ENCODE results near the gene RFPL2.
"Not testable (repeated sequence)": the region's sequence is repeated elsewhere in the genome, so short reads cannot be mapped to it uniquely, and the experiment has no call there.

The RFPL2 gene

GRCh38 chr22:32205974-32206773 is 1.3 kb upstream of the RFPL2 start:
- DNase-seq (ENCODE audit: low read depth) = no peak

- DNase-seq (ENCODE audit: low read depth) = no peak
Measured at GRCh38 chr22:32204040-32204855, 625 bp downstream of the RFPL2 start.

- DNase-seq (ENCODE audit: low read depth) = no peak
Measured at GRCh38 chr22:32203181-32204039, 1.5 kb downstream of the RFPL2 start.

- DNase-seq (ENCODE audit: low read depth) = no peak
Measured at GRCh38 chr22:32202539-32203180, 2.2 kb downstream of the RFPL2 start.

GRCh38 chr22:32202161-32202538 is 2.7 kb downstream of the RFPL2 start:
- DNase-seq (ENCODE audit: low read depth) = no peak

GRCh38 chr22:32200752-32201151 is 4.1 kb downstream of the RFPL2 start:
- DNase-seq (ENCODE audit: low read depth) = no peak

GRCh38 chr22:32199961-32200360 is 4.9 kb downstream of the RFPL2 start:
- DNase-seq (ENCODE audit: low read depth) = no peak

- no peak for DNase-seq (ENCODE audit: low read depth)
Measured at GRCh38 chr22:32199341-32199740, 5.5 kb downstream of the RFPL2 start.

- DNase-seq (ENCODE audit: low read depth) = not testable (repeated sequence)
Measured at GRCh38 chr22:32197553-32198226, 7.2 kb downstream of the RFPL2 start.

- DNase-seq (ENCODE audit: low read depth) = not testable (repeated sequence)
Measured at GRCh38 chr22:32195900-32196299, 9.0 kb downstream of the RFPL2 start.

- DNase-seq (ENCODE audit: low read depth) = not testable (repeated sequence)
Measured at GRCh38 chr22:32193346-32193745, 11.5 kb downstream of the RFPL2 start.

- not testable (repeated sequence) for DNase-seq (ENCODE audit: low read depth)
Measured at GRCh38 chr22:32191021-32191420, 13.9 kb downstream of the RFPL2 start.

- no peak for DNase-seq (ENCODE audit: low read depth)
Measured at GRCh38 chr22:32185821-32186220, 19.1 kb downstream of the RFPL2 start.

- no peak for DNase-seq (ENCODE audit: low read depth)
Measured at GRCh38 chr22:32183625-32184024, 21.2 kb downstream of the RFPL2 start.

GRCh38 chr22:32181043-32181442 is 23.8 kb downstream of the RFPL2 start:
- DNase-seq (ENCODE audit: low read depth) = no peak

- DNase-seq (ENCODE audit: low read depth) = no peak
Measured at GRCh38 chr22:32177221-32177765, 27.6 kb downstream of the RFPL2 start.

GRCh38 chr22:32175683-32176644 is 28.9 kb downstream of the RFPL2 start:
- no peak for DNase-seq (ENCODE audit: low read depth)

- DNase-seq (ENCODE audit: low read depth) = no peak
Measured at GRCh38 chr22:32175115-32175514, 29.8 kb downstream of the RFPL2 start.

GRCh38 chr22:32165681-32166080 is 39.2 kb downstream of the RFPL2 start:
- no peak for DNase-seq (ENCODE audit: low read depth)

Data from fibroblast of the conjunctiva (primary cell).